Measurements from ENCODE around the gene AASDH.

AASDH gene

GRCh38 chr4:56424697-56425514, 37.6 kb upstream of the AASDH start:
- Histone ChIP-seq H3K79me2 (no peaks in the 10 kb centered on the region), H3K36me3 (ENCODE audit: control insufficient read depth, insufficient read depth, low read length) (no peaks in the 10 kb centered on the region), H3K9ac (no peak overlapping the region)

GRCh38 chr4:56424176-56424575, 36.9 kb upstream of the AASDH start:
- H3K27ac ChIP-seq = no peak overlapping the region
- H3K9ac ChIP-seq = no peak overlapping the region
- no peaks in the 10 kb centered on the region for H3K27me3 ChIP-seq (ENCODE audit: control insufficient read depth, insufficient read depth, low read length)
- TF ChIP-seq CTCF (IDR thresholded peaks at IDR 0.05) = no peak
- no peak overlapping the region for H2AFZ ChIP-seq
- no peaks in the 10 kb centered on the region for H3K79me2 ChIP-seq
- no peaks in the 10 kb centered on the region for H3K9me3 ChIP-seq (ENCODE audit: control insufficient read depth, low read length)
- no peak overlapping the region for H3K4me2 ChIP-seq (ENCODE audit: low read length)
- H3K36me3 ChIP-seq (ENCODE audit: control insufficient read depth, insufficient read depth, low read length) = no peaks in the 10 kb centered on the region
- H3K4me1 ChIP-seq = no peaks in the 10 kb centered on the region
- H3K4me3 ChIP-seq (ENCODE audit: low read depth, low read length) = no peak overlapping the region

More at GRCh38 chr4:56424697-56425514, 37.6 kb upstream of the AASDH start:
- Histone ChIP-seq H3K4me1 (no peaks in the 10 kb centered on the region), H3K27ac (no peak overlapping the region), H3K9me3 (ENCODE audit: control insufficient read depth, low read length) (no peaks in the 10 kb centered on the region), H3K4me2 (ENCODE audit: low read length) (no peak overlapping the region), H3K4me3 (ENCODE audit: low read depth, low read length) (no peak overlapping the region), H2AFZ (no peak overlapping the region), H3K27me3 (ENCODE audit: control insufficient read depth, insufficient read depth, low read length) (no peaks in the 10 kb centered on the region)
- peak; percentile 43 for TF ChIP-seq CTCF (IDR thresholded peaks at IDR 0.05)

GRCh38 chr4:56417396-56417795, 30.1 kb upstream of the AASDH start:
- H3K4me3 ChIP-seq (ENCODE audit: low read depth, low read length) = no peak overlapping the region
- no peak for TF ChIP-seq CTCF (IDR thresholded peaks at IDR 0.05)
- no peaks in the 10 kb centered on the region for H3K4me1 ChIP-seq
- no peaks in the 10 kb centered on the region for H3K36me3 ChIP-seq (ENCODE audit: control insufficient read depth, insufficient read depth, low read length)
- no peak overlapping the region for H3K27ac ChIP-seq
- no peak overlapping the region for H3K9ac ChIP-seq
- no peaks in the 10 kb centered on the region for H3K9me3 ChIP-seq (ENCODE audit: control insufficient read depth, low read length)
- H3K27me3 ChIP-seq (ENCODE audit: control insufficient read depth, insufficient read depth, low read length) = no peaks in the 10 kb centered on the region
- no peak overlapping the region for H2AFZ ChIP-seq
- H3K79me2 ChIP-seq = no peaks in the 10 kb centered on the region
- H3K4me2 ChIP-seq (ENCODE audit: low read length) = no peak overlapping the region

GRCh38 chr4:56416349-56416748, 29.1 kb upstream of the AASDH start:
- no peak for TF ChIP-seq CTCF (IDR thresholded peaks at IDR 0.05)
- no peaks in the 10 kb centered on the region for H3K27me3 ChIP-seq (ENCODE audit: control insufficient read depth, insufficient read depth, low read length)
- no peak overlapping the region for H2AFZ ChIP-seq
- H3K9ac ChIP-seq = no peak overlapping the region
- no peak overlapping the region for H3K4me2 ChIP-seq (ENCODE audit: low read length)
- no peaks in the 10 kb centered on the region for H3K36me3 ChIP-seq (ENCODE audit: control insufficient read depth, insufficient read depth, low read length)
- H3K4me3 ChIP-seq (ENCODE audit: low read depth, low read length) = no peak overlapping the region
- H3K27ac ChIP-seq = no peak overlapping the region
- no peaks in the 10 kb centered on the region for H3K79me2 ChIP-seq
- H3K4me1 ChIP-seq = no peaks in the 10 kb centered on the region
- H3K9me3 ChIP-seq (ENCODE audit: control insufficient read depth, low read length) = no peaks in the 10 kb centered on the region

Data from parathyroid adenoma (tissue), 2 donors.